IPS DF 19.7 (cell line): ENCODE measurements around the gene GATA3.

Experiments used
- DNase-seq: peaks from one replicate; pipeline ENCODE4 v3.0.0-alpha.2; 2013; ENCODE audit warnings: low read depth, low spot score

Gene GATA3

DNA sequence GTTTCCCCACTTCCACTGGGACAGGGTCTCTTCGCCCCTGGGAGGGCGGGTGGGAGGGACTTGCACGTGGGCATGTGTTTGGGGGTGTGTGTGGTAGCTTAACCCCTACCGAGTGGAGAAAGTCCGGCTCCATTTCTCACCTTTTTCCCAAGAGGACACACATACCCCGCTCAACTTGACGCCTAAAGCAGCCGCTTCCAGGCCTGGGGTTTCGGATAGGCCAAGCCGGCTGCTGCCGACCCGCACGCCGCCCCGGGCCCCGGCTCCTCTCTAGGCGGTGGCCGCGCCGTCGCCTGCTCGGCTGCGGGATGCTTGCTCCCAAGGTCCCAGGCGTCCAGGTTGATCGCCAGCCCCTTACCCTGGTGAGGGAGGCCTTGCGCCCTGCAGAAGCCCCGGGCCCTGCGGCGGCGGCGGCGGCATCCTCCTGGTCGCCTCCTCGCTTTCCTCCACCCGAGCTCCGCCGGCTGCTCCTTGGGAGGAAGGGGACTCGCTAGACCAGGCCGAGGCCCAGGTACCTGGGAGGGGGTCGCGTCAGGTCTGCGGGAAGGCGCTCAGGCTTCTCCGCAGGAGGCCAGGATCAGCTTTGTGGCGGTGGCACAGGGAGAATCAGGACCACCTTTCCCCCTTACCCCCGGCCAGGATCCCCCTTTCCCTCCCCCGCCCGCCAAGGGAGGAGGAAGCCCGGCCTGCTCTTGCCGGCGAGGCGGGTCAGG lies 3.2 kb upstream of the GATA3 start:
- no peak for DNase-seq

DNA sequence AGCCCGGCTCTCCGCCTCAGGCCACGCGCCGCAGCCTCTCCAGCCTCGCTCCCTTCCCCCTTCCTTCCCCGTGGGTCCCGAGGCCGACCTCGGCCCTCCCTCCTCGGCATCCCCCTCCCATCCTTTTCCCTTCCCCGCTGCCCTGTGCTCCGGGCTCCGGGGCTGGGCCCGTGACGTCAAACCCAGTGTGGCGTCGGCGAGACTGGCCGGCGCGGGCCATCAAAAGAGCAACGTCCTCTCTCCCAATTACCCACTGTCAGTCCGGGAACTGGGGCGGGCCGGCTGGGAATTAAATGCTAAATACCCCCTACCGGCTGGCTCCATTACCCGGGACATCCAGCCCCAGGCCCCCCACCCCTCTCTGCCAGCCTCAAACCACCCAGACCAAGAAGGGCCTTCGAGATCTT lies 2.6 kb upstream of the GATA3 start:
- no peak for DNase-seq

DNA sequence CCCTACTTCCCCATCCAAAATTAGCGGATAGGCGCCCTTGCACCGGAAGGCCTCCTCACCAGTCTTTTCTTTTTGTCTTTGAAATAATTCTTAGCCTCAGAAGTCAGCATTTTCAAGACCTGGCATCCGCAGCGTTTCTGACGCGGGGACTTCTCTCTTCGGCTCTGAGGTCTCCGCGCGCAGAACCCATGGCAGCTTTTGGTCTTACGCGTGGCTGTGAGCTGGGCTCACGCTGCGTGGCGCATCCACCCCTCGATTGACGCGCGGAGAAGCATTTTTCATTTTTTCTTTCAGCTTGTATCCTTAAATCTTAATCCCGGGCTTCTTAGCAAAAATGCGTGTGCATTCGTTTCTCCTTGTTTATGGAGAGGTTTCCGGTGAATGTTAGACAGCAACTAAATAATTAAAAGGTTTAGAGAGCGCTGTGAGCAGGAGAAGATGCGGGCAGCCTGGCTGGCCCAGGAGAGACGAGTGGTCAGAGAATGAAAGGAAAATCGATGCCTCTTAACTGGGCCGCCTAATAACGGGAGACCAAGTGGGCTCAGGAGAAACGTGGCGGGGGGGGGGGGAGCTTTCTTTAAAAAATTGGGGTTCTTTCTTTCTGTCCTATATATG lies 2.0 kb upstream of the GATA3 start:
- DNase-seq: no peak

DNA sequence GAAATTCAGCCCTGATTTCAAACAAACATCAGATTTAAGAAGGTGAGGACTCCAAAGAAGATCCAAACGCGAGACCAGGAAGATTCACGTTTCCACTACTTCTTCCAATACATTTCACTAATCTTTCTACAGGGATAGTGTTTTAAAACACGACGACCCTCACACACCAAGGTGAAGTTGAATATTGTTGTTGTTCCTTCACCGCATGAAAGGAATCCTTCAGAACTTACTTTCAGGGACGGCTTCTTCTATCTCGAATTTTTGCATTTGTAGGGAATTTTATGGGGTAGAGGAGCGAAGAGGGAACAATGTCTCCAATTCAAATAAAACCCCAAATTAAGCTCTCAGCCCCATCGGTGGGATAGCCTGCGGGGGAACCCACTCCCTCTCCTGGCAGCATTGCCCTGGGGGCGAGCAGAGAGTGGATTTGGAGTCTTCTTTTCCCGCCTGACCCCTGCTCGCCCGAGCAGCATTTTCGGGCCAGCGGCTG lies 1.5 kb upstream of the GATA3 start:
- no peak for DNase-seq

DNA sequence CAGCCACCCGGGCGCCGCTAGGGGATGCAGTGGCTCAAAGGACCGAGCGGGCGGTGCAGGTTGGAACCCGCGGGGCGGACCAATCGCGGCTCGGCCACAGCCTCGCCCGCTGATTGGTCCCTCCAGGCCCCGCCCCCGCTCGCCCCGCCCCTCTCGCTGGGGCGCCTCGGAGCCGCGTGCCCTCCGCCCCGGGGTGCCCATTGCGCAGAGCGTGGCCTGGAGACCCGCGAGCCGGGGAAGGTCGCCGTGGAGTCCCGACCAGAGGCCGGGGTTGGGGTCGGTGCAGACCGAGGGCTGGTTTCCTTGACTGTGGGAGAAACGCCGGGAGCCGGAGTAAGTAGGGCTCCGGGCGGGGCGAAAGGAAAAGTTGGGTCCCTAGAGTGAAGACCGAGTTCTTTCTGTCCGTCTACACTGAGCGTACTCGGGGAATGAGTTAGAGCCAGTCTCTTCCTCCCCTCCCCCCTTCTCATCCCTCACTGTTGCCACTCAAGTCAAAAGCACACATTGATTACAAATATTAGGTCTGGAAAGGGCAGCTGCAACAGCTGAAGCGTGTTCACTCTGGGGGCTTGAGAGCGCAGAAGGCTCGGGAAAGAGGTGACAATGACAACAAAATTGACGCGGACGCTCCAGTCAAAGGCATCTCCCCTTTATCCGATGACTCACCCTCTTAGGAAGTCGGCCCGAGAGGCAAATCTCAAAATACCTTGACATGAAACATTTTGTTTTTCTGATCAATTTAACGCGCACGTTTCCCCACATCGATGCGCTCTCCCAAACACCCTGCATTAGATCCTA lies 843 bp upstream of the GATA3 start:
- DNase-seq: no peak

DNA sequence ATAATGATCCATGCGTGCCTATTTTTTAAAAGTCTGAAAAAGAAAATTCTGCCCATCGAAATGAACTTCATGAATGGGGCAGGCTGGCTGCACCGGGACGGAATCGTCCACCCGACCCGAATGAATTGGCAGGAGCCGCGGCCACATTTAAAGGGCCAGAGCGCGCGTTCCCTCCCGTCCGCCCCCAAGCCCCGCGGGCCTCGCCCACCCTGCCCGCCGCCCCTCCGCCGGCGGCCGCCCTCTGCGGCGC lies 319 bp upstream of the GATA3 start:
- DNase-seq: no peak

DNA sequence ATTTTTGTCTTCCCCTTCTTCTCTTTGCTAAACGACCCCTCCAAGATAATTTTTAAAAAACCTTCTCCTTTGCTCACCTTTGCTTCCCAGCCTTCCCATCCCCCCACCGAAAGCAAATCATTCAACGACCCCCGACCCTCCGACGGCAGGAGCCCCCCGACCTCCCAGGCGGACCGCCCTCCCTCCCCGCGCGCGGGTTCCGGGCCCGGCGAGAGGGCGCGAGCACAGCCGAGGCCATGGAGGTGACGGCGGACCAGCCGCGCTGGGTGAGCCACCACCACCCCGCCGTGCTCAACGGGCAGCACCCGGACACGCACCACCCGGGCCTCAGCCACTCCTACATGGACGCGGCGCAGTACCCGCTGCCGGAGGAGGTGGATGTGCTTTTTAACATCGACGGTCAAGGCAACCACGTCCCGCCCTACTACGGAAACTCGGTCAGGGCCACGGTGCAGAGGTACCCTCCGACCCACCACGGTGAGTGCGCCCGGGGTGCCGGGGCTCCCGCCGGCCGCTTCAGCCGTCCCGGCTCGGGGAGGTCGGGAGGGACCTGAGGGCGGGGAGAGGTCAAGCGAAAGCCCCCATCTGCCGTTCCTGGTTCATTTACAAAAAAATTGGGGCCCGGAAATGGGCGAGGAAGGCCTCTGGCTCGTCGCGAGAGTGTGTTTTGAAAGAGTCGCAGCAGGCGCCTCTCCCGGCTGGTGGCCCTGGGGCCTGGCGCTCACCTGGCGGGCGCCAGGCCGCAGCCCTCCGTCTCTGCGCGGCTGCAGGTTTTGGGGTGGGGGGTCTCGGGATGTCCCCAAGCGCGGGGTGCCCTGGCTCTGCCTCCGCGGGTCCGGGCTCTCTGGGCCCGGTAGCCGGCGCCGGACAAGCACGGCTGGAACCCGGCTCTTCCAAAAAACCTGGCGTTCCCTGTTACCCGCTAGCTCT lies 1.2 kb downstream of the GATA3 start:
- no peak for DNase-seq

DNA sequence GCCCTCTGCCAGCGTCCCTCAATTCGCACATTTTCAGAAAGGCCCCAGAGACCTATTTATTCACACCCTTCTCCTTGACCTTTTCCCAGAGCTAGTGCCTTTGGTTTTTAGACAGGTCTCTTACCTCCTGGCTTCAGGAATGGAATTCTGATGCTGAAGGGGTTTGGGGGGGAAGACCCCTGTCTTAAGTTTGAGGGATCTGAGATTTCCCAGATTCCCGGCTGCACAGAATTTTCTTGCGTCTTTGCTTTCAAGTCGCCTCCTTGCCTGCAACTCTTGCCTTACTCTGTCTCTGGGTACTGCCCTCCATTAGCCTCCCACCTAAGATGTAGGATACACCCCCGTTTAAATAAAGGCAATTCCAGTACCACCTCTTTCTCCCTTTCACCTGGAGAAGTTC lies 1.9 kb downstream of the GATA3 start:
- DNase-seq: no peak

DNA sequence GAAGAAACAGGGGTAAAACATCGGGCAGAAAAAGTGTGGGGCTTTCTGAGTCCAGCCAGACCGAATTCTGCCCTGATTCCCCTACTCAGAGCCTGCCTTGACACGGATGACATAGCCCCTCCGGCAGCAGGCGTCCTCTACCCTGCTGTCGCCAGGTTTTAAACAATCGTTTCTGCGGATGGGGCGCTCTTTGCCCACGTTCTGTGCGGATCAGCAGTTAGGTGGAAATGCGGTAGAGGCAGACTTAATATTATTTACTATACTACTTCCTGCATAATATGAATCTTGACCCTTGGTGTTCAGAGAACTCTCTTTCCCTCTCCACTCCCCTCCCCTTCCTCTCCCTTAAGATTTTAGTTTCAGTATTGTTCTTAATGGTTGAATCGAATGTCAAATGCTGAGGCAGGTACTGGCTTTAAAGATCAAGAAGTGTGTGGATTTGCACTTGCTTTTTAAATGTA lies 2.4 kb downstream of the GATA3 start:
- no peak for DNase-seq

DNA sequence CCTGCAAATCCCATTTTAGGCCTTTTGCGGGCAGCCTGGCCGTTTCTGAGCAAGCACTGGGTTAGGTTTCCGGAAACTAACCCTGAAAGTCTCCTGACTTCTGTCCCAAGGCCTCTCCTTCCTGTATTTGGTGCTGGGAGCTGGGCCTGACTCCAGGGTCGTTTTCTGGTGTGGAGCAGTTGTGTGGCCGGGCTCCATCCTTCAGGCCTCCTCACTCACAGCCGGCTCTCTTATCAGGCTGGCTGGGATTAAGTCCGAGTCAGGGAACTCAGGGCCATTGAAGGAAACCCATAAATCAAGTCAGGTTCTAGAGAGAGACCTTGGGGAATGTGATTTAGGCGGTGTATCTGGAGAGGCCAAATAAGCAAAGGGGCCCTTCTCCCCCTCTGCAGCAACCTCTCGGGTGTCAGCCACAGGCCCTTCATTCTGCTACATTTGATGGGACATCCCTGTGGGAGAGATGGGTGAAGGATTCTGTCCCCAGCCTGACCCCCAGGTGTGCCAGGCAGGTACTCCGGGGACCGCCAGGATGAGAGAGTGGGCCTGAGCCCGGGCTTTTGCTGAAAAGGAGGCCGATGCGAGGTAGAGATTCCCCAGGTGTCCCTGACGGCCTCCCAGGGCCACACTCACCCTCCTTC lies 3.3 kb downstream of the GATA3 start:
- DNase-seq: no peak

DNA sequence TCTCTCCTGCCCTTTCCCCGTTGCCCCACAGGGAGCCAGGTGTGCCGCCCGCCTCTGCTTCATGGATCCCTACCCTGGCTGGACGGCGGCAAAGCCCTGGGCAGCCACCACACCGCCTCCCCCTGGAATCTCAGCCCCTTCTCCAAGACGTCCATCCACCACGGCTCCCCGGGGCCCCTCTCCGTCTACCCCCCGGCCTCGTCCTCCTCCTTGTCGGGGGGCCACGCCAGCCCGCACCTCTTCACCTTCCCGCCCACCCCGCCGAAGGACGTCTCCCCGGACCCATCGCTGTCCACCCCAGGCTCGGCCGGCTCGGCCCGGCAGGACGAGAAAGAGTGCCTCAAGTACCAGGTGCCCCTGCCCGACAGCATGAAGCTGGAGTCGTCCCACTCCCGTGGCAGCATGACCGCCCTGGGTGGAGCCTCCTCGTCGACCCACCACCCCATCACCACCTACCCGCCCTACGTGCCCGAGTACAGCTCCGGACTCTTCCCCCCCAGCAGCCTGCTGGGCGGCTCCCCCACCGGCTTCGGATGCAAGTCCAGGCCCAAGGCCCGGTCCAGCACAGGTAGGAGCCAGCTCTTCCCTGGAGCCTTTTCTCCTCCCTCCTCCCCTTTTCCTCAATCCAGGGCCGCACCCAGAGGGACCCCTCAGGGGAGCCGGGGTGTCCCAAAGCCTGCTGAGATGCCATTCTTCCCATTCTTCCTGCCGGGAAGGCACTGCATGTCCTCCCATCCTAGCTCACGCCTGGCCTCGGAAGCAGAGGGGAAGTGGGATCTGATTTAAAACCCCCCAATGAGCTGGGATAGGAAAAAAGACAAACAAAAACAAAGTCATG lies 4.0 kb downstream of the GATA3 start:
- DNase-seq: no peak

DNA sequence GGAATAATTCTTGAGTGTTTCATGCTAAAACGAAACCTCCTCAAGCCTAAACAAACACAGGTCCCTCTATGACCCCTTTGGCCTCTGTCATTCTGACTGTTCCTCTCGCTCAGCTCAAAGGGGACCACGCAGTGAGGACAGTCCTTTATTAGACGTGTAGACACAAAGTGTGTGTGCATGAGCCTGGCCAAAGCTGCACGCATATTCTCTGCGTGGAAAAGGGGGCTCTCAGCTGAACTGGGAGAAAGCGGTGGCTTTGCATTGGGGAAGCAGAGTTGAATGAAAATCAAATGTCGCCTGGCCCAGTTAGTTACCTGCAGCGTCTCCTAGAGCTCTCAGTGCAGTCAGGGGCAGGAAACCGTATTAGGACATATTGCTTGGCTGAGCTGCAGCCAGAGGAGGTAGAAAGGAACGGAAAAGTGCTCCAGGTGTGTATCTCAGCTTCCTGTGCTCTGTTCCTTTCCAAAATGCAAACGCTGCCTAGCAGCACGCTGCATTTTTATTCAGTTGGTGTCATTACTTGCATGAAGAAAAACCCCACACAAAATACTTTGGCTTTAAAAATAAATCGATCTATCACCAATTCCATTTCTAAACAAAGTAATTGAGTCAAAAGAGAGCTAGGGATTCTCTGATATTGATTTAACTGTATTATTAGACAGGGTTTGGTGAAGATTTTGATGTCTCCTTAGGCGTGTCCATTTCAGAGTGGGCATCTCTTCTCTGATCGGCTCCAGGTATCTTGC lies 4.9 kb downstream of the GATA3 start:
- DNase-seq: no peak

DNA sequence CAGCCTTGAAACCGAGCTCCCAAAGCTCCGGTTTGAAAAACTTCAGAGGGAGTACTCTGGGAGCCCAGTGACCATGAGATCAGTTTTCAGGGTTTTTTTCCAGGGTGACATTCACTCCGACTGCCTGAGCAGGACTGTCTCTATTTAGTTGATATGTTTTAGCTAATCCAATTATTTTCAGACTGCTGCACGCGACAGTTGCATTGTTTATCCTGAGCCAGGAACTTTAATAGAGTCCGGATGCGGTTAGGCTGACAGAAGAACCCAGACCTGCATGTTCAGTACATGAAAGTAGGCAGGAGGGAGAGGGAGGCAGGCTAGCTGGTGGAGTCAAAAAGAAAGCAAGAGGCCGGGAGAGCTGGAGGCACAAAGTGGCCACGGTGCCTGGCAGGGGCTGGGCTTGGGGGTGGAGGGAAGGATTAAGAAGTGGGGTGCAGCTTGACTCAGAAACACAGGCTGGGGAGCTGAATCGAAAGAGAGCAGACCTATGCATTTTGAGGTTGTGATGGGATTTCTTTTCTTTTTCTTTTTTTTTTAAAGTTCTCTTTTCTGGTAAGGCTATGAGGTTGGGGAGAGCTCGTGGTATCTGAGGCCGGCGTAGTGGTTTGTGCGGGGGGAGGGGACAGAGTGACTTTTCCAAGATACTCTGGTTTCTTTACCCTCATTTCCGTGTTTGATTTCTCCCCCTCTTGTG lies 5.7 kb downstream of the GATA3 start:
- DNase-seq: no peak

DNA sequence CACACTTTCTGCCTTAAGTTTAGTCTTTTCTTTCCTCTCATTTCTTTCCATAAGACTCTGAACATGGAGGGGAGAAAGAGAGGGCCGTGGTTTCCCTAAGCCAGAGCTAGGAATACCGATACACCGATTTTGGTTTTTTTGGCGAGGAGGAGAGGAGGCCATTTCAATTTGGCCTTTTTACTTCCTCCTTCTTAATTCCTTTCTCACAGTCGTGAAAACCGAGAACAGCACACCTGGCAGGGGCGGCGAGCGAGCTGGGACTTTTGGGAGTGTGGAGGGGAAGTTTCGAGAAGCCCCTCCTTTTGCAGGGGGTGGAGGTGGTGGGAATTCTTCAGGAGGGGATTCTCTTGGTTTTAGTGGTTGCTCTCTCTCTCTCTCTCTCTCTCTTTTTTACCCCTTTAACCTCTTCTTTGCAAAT lies 6.2 kb downstream of the GATA3 start:
- no peak for DNase-seq

DNA sequence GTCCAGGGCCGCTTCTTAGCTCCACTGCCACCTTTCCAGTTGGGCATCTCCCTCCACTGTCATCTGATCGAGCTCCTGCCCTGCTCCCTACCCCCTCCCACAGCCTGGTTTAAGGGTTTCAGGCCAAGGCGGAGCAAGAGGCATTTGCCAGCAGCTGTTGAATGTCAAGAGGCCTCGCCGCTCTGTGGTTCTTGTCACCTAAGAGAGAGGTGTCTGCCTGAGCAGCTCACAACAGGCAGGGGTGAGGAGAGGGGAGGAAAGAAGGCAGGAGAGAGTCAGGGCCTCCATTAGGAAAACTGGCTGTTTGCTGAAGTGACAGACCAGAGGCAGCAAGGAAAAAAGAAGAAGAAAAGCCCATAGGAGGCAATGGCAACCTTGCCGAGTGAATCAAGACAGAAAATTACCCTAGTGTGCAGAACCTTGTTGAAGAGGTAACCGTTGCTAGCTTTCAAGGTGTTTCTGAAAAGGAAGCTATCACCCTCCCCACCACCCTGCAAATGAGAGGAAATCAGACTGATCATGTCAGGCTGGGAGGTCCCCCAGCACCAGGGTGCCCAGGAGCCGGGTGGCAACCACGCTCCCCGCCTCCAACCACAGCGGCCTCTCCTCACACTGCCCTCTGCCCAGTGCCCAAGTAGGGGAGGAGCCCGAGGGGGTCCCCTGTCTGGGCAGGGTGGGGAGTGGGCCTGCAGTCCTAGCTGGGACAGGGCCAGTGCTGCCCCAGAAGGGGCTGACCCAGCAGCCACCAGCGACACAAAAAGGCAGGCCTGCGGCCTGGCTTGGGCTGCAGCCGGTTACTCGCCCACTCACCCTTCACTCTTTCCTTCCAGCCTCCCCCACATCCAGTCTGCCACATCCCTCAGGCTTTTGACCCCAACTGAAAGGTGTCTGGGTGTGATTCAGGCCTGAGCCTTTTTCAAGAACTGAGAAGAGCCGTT lies 7.1 kb downstream of the GATA3 start:
- no peak for DNase-seq

DNA sequence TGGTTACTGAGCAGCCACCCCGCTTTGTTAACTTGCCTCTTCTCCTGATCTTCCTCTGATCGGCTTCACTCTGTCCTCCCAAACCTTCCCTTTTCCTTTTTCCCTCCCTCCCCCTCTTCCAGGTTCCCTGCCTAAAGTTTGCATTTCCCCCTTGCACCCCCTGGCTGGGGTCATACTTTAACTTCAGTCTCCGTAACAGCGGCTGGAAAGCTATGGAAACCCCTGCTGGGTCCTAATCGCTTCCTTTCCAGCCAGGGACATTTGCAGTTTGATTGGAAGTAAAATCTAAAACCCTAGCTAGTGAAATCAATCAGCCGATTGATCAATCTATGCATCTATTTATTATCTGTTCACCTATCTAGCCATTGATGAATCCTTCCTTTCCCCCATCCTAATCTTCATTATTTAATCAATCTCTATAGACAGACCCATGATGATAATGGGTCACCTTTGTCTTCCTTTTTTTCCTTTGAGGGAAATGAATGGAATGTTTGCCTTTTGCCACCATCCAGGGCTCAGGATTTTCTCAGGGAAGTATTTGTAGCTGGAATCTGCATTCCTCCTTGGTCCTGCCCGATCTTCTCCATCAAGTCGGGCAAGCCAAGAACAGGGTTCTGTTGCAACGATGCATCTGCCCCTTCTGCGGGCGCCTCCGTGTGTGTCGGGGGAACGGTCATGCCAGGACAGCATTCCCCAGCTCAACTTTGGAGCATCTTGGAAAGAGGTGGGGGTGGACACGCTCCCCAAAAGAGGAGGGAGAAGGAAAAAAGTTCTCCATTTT lies 8.8 kb downstream of the GATA3 start:
- no peak for DNase-seq

DNA sequence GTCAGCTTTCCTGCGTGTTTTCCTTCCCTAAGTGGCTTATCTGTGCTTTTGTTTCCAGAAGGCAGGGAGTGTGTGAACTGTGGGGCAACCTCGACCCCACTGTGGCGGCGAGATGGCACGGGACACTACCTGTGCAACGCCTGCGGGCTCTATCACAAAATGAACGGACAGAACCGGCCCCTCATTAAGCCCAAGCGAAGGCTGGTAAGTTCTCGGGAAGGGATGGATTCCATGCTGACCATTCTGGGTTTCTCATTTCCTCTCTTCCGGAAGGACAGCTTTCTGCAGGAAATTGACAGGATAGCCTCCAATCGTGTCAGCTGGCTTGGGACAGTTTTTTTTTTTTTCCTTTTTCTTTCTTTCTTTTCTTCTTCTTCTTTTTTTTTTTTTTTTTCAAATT lies 9.4 kb downstream of the GATA3 start:
- no peak for DNase-seq
